Measurements from ENCODE around the gene COL9A3.

- TF ChIP-seq POLR2AphosphoS5 (IDR thresholded peaks at IDR 0.05; ENCODE audit: low read depth, low read length) (no peak), TAF1 (IDR thresholded peaks at IDR 0.05; ENCODE audit: borderline replicate concordance, low read depth, low read length) (no peak)
These were observed 46.5 kb upstream of the COL9A3 start for GRCh38 chr20:62770111-62770910.

Data from GM12892 (cell line).